Left colon (tissue), 2 donors: ENCODE results near the gene HYAL2. TPM values are rescaled to one million over a fixed set of nuclear protein-coding genes. Genes with fewer than 3 reads are reported as not detected.

Source experiments
- ATAC-seq: fragments of 200-7000 bp; cut with Tn5 transposase; one replicate; pipeline ENCODE4 v1.9.1; 2020; ENCODE audit warnings: mild to moderate bottlenecking, moderate library complexity
- DNase-seq, 2 donors: peaks; one replicate each; pipeline ENCODE4 v3.0.0-alpha.2; 2020
- intact Hi-C, 2 donors: fragments of 100-400 bp; cut with DNase I in 1 of 2; cut with micrococcal nuclease in 1 of 2; formaldehyde crosslinking; loops; one replicate each; pipeline versions ENCODE4 v1.11.2 to v1.14.0; 2022; cut with DNase I, micrococcal nuclease
- total RNA-seq, 2 donors: library from RNA; stranded (reverse); fragmentation: NEBNext Ultra II Directional; extraction: Animal tissue kit (Norgen Biotek cat#: 25700); gene quantifications; one replicate each; pipeline ENCODE4 v1.2.1, GENCODE V29; 2021
- donor health status: DM: no; HTN: no; CAD: no.
- donor health status: DM: yes; HTN: yes; CAD: no.

HYAL2 gene
- total RNA-seq, 2 donors from 2014 or later = 27.9 to 34.7 TPM

GRCh38 chr3:50268703-50269451, 53.7 kb downstream of the HYAL2 start, which contains the start of gene SEMA3B:
Gene SEMA3B (plus strand): TSS chr3:50269147. CDS start chr3:50269241, 94 bp downstream.
- intact Hi-C loops = no loop called here
- DNase-seq (peak; percentile 87 to 91), ATAC-seq (peak; percentile 72)

DNA sequence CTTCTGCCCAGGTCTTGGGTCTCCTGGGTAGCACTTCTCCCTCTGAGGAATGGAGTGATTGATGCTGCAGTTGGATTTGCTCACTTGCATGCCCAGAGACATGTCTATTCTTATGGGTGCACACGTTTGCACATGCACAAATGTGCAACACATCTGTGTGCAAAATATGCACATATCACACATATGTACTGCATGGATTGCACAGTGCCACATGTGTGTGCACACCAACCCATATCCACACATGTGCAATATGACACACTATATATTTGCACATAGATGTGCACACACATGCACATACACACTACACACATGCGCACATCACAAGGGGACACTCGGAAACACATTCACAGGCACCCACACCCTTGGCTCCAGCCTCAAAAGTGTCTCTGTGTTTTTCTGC, 54.3 kb downstream of the HYAL2 start:
- no peak for ATAC-seq
- DNase-seq = no peak
- intact Hi-C loops = no loop called here

Other genes starting within 250 kb of the HYAL2 start
- 100 to 1,000 TPM; 124 to 135 TPM for gene RBM5, start 233.8 kb downstream of the HYAL2 start, total RNA-seq
- gene SEMA3F, start 167.4 kb downstream of the HYAL2 start, total RNA-seq = 10 to 100 TPM; 11.5 to 12.1 TPM
- gene GNAT1, start 131.1 kb downstream of the HYAL2 start, total RNA-seq = not detected
- gene SLC38A3, start 117.5 kb downstream of the HYAL2 start, total RNA-seq = not detected
- 10 to 100 TPM; 46.1 to 81.3 TPM for gene GNAI2, start 86.5 kb downstream of the HYAL2 start, total RNA-seq
- 100 to 1,000 TPM in 1 of 2 donors, 10 to 100 TPM in 1; 56.8 to 116 TPM for gene SEMA3B, start 53.6 kb downstream of the HYAL2 start, total RNA-seq
- gene LSMEM2, start 43.7 kb downstream of the HYAL2 start, total RNA-seq = not detected
- 10 to 100 TPM; 48.8 to 68.6 TPM for gene IFRD2, start 30.3 kb downstream of the HYAL2 start, total RNA-seq
- gene HYAL3, start 23.3 kb downstream of the HYAL2 start, total RNA-seq = 1 to 10 TPM; 2.2 to 2.8 TPM
- 10 to 100 TPM in 1 of 2 donors, 1 to 10 TPM in 1; 9.8 to 11.2 TPM for gene NAA80, start 23.3 kb downstream of the HYAL2 start, total RNA-seq
- gene HYAL1, start 19.2 kb downstream of the HYAL2 start, total RNA-seq = 10 to 100 TPM in 1 of 2 donors, 1 to 10 TPM in 1; 6.9 to 16.4 TPM
- gene TUSC2, start 5.5 kb upstream of the HYAL2 start, total RNA-seq = 10 to 100 TPM; 26.7 to 29.1 TPM
- gene RASSF1, start 18.1 kb upstream of the HYAL2 start, total RNA-seq = 10 to 100 TPM; 14.5 to 15.0 TPM
- under 1 TPM; 0.47 to 0.49 TPM for gene ZMYND10, start 23.0 kb upstream of the HYAL2 start, total RNA-seq
- gene NPRL2, start 28.0 kb upstream of the HYAL2 start, total RNA-seq = 10 to 100 TPM; 18.1 to 23.5 TPM
- 10 to 100 TPM; 35.8 to 36.9 TPM for gene CYB561D2, start 28.1 kb upstream of the HYAL2 start, total RNA-seq
- 10 to 100 TPM; 44.6 to 48.3 TPM for gene TMEM115, start 36.8 kb upstream of the HYAL2 start, total RNA-seq
- 1 to 10 TPM; 1.9 to 3.2 TPM for gene CACNA2D2, start 180.9 kb upstream of the HYAL2 start, total RNA-seq
- gene C3orf18, start 245.0 kb upstream of the HYAL2 start, total RNA-seq = 1 to 10 TPM; 2.1 to 2.8 TPM
- 10 to 100 TPM; 21.9 to 24.8 TPM for gene HEMK1, start 246.8 kb upstream of the HYAL2 start, total RNA-seq